Thymus (tissue), 11 donors: Measurements from ENCODE around the gene CLSTN2. TPM values are rescaled to one million over a fixed set of nuclear protein-coding genes. Genes with fewer than 3 reads are reported as not detected.

Experiments
- DNase-seq, 9 donors: peaks; one replicate each; pipeline ENCODE4 v3.0.0-alpha.2; 2013; ENCODE audit warnings: low spot score in 9 of 9, low read depth in 6 of 9, missing footprints in 1 of 9
- H3K27ac ChIP-seq, 2 donors: one replicate each; pipeline ENCODE4 v1.5.1; 2013; ENCODE audit warnings: control low read depth in 1 of 2, low read depth in 1 of 2, low read length in 1 of 2, mild to moderate bottlenecking in 1 of 2, moderate library complexity in 1 of 2
- H3K27me3 ChIP-seq, 2 donors: one replicate each; pipeline ENCODE4 v1.5.1; 2013; ENCODE audit warnings: low read length in 1 of 2; ENCODE audit not compliant: control insufficient read depth in 2 of 2, insufficient read depth in 1 of 2
- H3K36me3 ChIP-seq, 2 donors: one replicate each; pipeline ENCODE4 v1.5.1; 2013; ENCODE audit warnings: low read length in 1 of 2, mild to moderate bottlenecking in 1 of 2, moderate library complexity in 1 of 2; ENCODE audit not compliant: control insufficient read depth in 2 of 2, insufficient read depth in 2 of 2
- H3K4me1 ChIP-seq, 2 donors: one replicate each; pipeline ENCODE4 v1.5.1; 2013; ENCODE audit warnings: low read length in 2 of 2; ENCODE audit not compliant: control insufficient read depth in 2 of 2, insufficient read depth in 2 of 2
- H3K4me3 ChIP-seq, 2 donors: one replicate each; pipeline ENCODE4 v1.5.1; 2013; ENCODE audit warnings: low read length in 2 of 2, control low read depth in 1 of 2, mild to moderate bottlenecking in 1 of 2
- H3K9me3 ChIP-seq, 2 donors: one replicate each; pipeline ENCODE4 v1.5.1; 2013; ENCODE audit warnings: low read length in 1 of 2, mild to moderate bottlenecking in 1 of 2; ENCODE audit not compliant: control insufficient read depth in 2 of 2, insufficient read depth in 1 of 2
- WGBS: extraction: QIAGEN DNeasy Blood & Tissue Kit; methylation state at CpG from one replicate; pipeline ENCODE4 v1.1.7; 2013; 5-methylcytosine and 5-hydroxymethylcytosine counted together
- polyA plus RNA-seq: library from polyadenylated mRNA; stranded (reverse); fragments of 200-250 nt; gene quantifications from one replicate; pipeline ENCODE4 v1.2.3, GENCODE V29; 2013
- total RNA-seq: library from RNA; stranded (reverse); fragments of 120-200 nt; gene quantifications from one replicate; pipeline ENCODE4 v1.2.4, GENCODE V29; 2013
- donor health status: healthy.

CLSTN2 gene
- total and polyA plus RNA-seq, 2 donors: 0.25 to 0.61 TPM

DNA sequence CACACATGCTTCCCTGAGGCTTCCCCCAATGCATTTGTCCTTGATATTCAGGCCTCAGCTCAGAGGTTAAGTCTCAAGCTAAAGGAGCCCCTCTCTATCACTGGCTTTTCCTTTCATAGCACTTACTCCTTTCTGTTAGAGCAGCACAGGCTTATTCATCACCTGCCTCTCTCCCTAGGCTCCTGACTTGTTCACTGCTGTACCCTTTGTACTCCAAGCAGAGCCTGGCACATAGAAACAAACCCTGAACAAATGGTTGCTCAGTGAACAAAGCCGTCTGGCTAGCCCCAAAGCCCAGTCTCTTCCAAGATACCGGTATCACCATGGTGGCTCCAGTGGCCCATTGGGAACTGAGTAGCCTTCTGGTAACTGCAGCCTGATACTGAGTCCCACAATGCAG, 511.7 kb downstream of the CLSTN2 start:
- Histone ChIP-seq H3K27me3 (no peaks in the 10 kb centered on the region), H3K4me1 (no peaks in the 10 kb centered on the region), H3K4me3 (no peak overlapping the region), H3K27ac (no peak overlapping the region), H3K36me3 (no peaks in the 10 kb centered on the region), H3K9me3 (no peaks in the 10 kb centered on the region)
- 95% methylated on average over 2 of the region's 2 CpGs for WGBS
- DNase-seq: no peak

DNA sequence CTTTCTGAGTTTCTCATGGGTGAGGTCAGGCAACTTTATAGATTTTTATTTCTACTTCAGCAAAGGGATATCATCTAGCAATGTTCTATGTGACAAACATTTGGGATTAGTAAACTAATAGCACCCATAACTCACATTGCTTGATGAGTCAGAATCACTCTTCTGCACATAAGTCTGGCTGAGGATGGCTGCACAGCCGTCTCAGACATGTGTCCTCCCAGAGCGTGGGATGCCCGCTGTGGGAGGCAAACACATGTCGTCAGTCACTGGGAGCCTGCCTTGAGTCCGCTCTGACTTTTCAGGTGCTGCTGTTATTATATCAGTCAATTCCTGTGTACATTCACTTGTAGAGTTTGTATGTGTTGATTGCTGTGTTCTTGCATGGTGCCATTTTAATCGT, 512.2 kb downstream of the CLSTN2 start:
- Histone ChIP-seq H3K9me3 (no peaks in the 10 kb centered on the region), H3K27ac (no peak overlapping the region), H3K4me3 (no peak overlapping the region), H3K4me1 (no peaks in the 10 kb centered on the region), H3K27me3 (no peaks in the 10 kb centered on the region), H3K36me3 (no peaks in the 10 kb centered on the region)
- 95% methylated on average over 6 of the region's 6 CpGs for WGBS
- DNase-seq: no peak

- no peak for DNase-seq
- 94% methylated on average over 3 of the region's 3 CpGs for WGBS
Measured at GRCh38 chr3:140448001-140448400, 513.0 kb downstream of the CLSTN2 start.

DNA sequence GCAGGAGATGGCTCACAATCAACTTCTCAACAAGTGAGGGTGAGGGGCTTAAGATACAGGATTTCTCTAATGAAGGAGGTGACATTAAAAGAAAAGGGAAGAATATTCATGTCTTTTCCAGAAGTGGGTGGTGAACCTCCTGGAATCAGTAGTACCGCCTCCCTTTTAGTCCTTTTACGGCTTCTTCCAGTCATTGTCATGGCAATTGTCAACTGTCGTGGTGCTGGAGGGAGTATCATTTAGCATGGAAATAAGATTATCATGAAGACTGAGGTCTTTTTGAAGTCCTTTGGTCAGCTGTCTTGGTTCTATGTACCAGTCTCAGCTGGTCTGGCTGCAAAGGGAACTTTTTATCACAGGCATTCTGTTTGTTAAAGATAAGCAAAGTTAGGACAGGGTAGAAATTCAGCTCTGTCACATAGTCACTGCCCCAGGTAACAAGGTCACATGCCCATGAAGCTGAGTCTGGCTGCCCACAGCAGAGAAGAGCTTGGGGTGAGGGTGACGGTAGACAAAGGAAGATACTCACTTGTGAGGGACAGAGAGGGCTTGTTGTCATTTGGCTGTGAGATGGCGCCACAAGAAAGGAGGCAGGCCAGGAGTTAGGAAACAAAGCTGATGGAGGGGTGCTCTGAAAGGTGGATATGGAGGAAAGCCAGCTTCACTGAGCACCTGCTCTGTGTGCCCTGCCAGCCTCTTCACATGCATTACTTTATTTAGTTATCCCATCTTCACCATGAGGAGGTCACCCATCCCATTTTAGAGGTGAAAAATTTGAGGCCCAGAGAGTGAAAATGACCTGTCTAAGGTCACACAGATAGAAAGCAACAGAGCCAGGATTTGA, 514.6 kb downstream of the CLSTN2 start:
- H3K27me3 ChIP-seq: no peaks in the 10 kb centered on the region
- DNase-seq: no peak
- no peaks in the 10 kb centered on the region for H3K9me3 ChIP-seq
- H3K4me3 ChIP-seq: no peak overlapping the region
- WGBS: 83% methylated on average over 5 of the region's 5 CpGs
- no peaks in the 10 kb centered on the region for H3K4me1 ChIP-seq
- no peak overlapping the region for H3K27ac ChIP-seq
- no peaks in the 10 kb centered on the region for H3K36me3 ChIP-seq

More at GRCh38 chr3:140448001-140448400, 513.0 kb downstream of the CLSTN2 start:
- Histone ChIP-seq H3K4me1 (no peaks in the 10 kb centered on the region), H3K9me3 (no peaks in the 10 kb centered on the region), H3K4me3 (no peak overlapping the region), H3K27ac (no peak overlapping the region), H3K27me3 (no peaks in the 10 kb centered on the region), H3K36me3 (no peaks in the 10 kb centered on the region)

DNA sequence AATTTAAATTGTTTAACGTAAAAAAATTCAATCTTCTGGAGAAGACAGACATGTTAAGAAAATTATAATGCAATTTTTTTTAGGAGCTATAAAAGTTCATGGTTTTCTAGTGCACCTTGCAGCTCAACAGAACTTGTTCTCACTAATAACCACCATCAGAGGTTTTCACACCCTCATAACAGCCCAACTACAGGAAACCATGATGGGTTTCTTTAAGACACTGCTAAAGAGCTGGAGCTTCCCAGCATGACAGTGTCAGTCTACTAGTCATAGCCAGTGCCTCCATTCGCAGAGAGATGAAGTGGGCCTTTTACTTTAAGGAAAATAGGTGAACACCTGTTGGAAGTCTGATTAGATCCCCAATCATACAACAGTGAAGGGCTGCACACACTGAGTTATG, 518.8 kb downstream of the CLSTN2 start:
- H3K27me3 ChIP-seq: no peaks in the 10 kb centered on the region
- no peaks in the 10 kb centered on the region for H3K36me3 ChIP-seq
- H3K9me3 ChIP-seq: no peaks in the 10 kb centered on the region
- H3K4me1 ChIP-seq: no peaks in the 10 kb centered on the region
- no peak overlapping the region for H3K27ac ChIP-seq
- no peak overlapping the region for H3K4me3 ChIP-seq
- no peak for DNase-seq
- 95% methylated on average over 2 of the region's 2 CpGs for WGBS

- no peak overlapping the region for H3K4me3 ChIP-seq
- WGBS: 89% methylated on average over 5 of the region's 5 CpGs
- no peak for DNase-seq
Measured at GRCh38 chr3:140455521-140456214, 520.7 kb downstream of the CLSTN2 start.

DNA sequence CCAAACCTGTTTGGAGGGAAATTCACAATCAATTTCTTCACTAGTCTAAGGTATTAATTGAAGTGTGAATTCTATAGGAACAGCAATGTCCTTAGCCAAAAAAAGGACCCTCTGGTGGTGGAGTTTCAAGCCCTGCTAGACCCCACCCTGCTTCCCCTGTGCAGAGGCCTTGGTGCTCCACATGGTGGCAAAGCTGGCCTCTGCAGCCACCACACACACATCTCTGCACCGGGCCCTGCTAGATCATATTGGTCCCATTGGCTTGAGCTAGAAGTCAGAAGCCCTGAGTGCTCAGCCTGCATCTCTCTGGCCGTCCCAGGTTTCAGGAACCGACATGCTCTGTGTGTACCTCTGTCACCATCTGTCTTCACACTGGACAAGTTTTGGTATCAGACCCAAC, 522.0 kb downstream of the CLSTN2 start:
- Histone ChIP-seq H3K36me3 (no peaks in the 10 kb centered on the region), H3K27ac (no peak overlapping the region), H3K27me3 (no peaks in the 10 kb centered on the region), H3K9me3 (no peaks in the 10 kb centered on the region), H3K4me3 (no peak overlapping the region), H3K4me1 (no peaks in the 10 kb centered on the region)
- 90% methylated on average over 3 of the region's 3 CpGs for WGBS
- no peak for DNase-seq

More at GRCh38 chr3:140455521-140456214, 520.7 kb downstream of the CLSTN2 start:
- H3K27ac ChIP-seq: no peak overlapping the region
- no peaks in the 10 kb centered on the region for H3K36me3 ChIP-seq
- no peaks in the 10 kb centered on the region for H3K9me3 ChIP-seq
- no peaks in the 10 kb centered on the region for H3K27me3 ChIP-seq
- H3K4me1 ChIP-seq: no peaks in the 10 kb centered on the region

DNA sequence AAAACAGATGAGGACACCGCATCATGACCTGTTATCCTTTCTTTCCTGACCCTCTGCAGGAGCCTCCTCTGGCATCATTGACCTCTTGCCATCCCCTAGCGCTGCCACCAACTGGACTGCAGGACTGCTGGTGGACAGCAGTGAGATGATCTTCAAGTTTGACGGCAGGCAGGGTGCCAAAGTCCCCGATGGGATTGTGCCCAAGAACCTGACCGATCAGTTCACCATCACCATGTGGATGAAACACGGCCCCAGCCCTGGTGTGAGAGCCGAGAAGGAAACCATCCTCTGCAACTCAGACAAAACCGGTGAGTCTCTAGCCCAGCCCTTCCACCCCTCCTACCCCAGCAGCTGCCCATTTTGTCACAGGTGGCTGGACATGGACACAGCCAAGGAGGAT, 524.5 kb downstream of the CLSTN2 start:
- WGBS: 92% methylated on average over 8 of the region's 8 CpGs
- H3K36me3 ChIP-seq: no peaks in the 10 kb centered on the region
- H3K4me1 ChIP-seq: no peaks in the 10 kb centered on the region
- H3K4me3 ChIP-seq: no peak overlapping the region
- no peak for DNase-seq
- H3K9me3 ChIP-seq: no peaks in the 10 kb centered on the region
- no peaks in the 10 kb centered on the region for H3K27me3 ChIP-seq
- no peak overlapping the region for H3K27ac ChIP-seq

- no peaks in the 10 kb centered on the region for H3K27me3 ChIP-seq
- no peak overlapping the region for H3K27ac ChIP-seq
- DNase-seq: no peak
- no peaks in the 10 kb centered on the region for H3K36me3 ChIP-seq
- no peaks in the 10 kb centered on the region for H3K4me1 ChIP-seq
- H3K4me3 ChIP-seq: no peak overlapping the region
- H3K9me3 ChIP-seq: no peaks in the 10 kb centered on the region
- WGBS: 95% methylated on average over 3 of the region's 3 CpGs
Measured at GRCh38 chr3:140461250-140461649, 526.3 kb downstream of the CLSTN2 start.
